ENCODE results near the gene HOXC10.

The HOXC10 gene

DNA sequence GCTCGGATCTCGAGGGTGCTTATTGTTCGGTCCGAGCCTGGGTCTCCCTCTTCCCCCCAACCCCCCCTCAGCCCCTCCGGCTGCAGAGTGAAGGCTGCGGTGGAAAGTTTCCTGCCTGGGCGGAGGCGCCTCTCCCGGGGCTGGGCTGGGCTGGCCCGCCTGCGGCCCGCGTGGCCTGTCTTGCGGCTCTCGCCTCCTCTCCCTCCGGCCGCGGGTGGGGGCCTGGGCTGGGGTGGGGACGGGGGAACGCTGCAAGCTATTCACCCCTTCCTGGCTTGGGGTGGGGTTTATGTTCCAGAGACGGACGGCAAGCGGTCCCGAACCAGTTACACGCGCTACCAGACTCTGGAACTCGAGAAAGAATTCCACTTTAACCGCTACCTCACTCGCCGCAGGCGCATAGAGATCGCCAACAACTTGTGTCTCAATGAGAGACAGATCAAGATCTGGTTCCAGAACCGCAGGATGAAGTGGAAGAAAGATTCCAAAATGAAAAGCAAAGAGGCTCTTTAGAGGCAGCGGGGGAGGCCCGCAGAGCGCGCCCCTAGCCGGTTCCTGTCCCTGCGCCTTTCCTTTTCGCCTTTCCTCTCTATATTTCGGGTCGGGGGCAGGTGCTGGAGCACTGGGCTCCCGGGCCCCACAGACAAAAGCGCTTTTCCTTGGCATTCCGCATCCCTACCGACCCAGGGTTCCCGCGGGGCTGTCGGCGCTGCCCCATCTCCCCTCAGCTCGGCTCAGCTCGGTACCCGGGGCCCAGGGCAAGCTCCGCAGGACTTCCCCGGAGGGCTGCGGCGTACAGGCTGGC, 49.2 kb downstream of the HOXC10 start:
- TF ChIP-seq, protein P1, sequence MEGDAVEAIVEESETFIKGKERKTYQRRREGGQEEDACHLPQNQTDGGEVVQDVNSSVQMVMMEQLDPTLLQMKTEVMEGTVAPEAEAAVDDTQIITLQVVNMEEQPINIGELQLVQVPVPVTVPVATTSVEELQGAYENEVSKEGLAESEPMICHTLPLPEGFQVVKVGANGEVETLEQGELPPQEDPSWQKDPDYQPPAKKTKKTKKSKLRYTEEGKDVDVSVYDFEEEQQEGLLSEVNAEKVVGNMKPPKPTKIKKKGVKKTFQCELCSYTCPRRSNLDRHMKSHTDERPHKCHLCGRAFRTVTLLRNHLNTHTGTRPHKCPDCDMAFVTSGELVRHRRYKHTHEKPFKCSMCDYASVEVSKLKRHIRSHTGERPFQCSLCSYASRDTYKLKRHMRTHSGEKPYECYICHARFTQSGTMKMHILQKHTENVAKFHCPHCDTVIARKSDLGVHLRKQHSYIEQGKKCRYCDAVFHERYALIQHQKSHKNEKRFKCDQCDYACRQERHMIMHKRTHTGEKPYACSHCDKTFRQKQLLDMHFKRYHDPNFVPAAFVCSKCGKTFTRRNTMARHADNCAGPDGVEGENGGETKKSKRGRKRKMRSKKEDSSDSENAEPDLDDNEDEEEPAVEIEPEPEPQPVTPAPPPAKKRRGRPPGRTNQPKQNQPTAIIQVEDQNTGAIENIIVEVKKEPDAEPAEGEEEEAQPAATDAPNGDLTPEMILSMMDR (IDR thresholded peaks at IDR 0.05; ENCODE audit: low read depth, low read length, missing control alignments): no peak
- H3K4me3 ChIP-seq (ENCODE audit: low read depth, low read length): no peak overlapping the region
- DNase-seq (ENCODE audit: low read depth): no peak
- in situ Hi-C loops (cut with HindIII; ENCODE audit: low sequenced_read_pairs): no loop called here

DNA sequence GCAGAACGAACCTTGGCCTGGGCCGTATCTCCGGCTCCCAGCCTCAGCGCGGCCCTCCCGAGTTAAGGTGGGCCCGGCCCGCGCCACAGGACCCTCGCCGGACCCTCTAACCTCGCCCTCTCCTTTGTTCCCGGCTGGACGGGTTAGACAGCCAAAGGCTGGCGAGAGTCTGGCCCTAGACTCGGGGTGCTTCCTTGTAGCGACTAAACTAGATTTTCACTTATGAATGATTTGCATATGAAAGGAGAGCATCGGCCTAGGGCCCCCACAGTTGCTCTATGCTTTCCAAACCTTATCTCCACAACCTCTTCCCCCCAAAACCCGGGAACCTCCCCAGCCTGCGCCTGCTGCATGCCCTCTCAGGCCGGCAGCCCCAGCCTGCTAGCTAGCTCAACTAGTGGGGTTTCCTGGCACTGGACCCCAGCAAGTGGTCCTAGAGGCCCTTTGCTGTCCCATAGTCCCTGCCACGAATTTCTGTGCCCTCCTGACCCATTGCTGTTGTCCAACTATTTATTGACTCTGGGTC, 49.9 kb downstream of the HOXC10 start:
- no peak for DNase-seq (ENCODE audit: low read depth)
- TF ChIP-seq, protein P1 (IDR thresholded peaks at IDR 0.05; ENCODE audit: low read depth, low read length, missing control alignments): no peak
- H3K4me3 ChIP-seq (ENCODE audit: low read depth, low read length): no peak overlapping the region
- in situ Hi-C loops (cut with HindIII; ENCODE audit: low sequenced_read_pairs): no loop called here

- TF ChIP-seq, protein P1 (IDR thresholded peaks at IDR 0.05; ENCODE audit: low read depth, low read length, missing control alignments): no peak
- in situ Hi-C loops (cut with HindIII; ENCODE audit: low sequenced_read_pairs): no loop called here
- no peak overlapping the region for H3K4me3 ChIP-seq (ENCODE audit: low read depth, low read length)
- no peak for DNase-seq (ENCODE audit: low read depth)
These were observed 50.8 kb downstream of the HOXC10 start for GRCh38 chr12:54035568-54036264.

DNA sequence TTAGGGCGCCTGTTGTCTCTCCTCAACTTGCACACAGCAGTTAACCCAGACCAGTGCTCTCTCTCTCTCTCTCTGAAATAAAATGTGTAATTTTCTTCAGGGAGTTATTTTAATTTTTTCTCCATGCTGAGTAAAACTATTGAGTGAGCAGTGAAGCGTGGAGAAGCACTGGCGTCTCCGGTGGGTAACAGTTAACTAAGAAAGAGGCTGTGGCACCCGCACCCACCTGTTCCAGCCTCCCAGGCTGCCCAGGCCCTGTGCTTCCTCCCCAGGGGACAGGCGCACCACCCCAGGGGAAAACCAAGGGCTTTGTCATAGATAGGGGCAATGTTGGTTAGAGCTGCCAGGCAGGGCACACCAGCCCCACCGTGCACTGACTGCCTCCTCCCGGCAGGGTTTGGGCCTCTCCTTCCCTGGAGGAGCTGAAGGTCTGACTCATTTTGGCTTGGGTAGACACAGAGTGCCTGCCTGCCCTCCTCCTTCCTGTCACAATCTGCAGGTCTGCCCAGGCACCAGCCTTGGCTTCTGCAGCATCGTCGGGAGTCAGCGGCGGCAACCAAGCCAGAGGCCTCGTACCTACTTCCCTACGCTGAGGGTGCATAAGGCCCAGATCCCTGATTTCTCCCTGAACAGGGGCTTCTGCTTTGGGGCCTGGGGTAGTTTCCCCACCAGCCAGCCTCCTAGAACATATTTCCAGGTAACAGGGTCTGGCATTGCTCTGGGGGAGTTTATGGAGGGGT, 51.8 kb downstream of the HOXC10 start:
- TF ChIP-seq, protein P1 (IDR thresholded peaks at IDR 0.05; ENCODE audit: low read depth, low read length, missing control alignments): no peak
- in situ Hi-C loops (cut with HindIII; ENCODE audit: low sequenced_read_pairs): no loop called here
- DNase-seq (ENCODE audit: low read depth): no peak
- no peak overlapping the region for H3K4me3 ChIP-seq (ENCODE audit: low read depth, low read length)

DNA sequence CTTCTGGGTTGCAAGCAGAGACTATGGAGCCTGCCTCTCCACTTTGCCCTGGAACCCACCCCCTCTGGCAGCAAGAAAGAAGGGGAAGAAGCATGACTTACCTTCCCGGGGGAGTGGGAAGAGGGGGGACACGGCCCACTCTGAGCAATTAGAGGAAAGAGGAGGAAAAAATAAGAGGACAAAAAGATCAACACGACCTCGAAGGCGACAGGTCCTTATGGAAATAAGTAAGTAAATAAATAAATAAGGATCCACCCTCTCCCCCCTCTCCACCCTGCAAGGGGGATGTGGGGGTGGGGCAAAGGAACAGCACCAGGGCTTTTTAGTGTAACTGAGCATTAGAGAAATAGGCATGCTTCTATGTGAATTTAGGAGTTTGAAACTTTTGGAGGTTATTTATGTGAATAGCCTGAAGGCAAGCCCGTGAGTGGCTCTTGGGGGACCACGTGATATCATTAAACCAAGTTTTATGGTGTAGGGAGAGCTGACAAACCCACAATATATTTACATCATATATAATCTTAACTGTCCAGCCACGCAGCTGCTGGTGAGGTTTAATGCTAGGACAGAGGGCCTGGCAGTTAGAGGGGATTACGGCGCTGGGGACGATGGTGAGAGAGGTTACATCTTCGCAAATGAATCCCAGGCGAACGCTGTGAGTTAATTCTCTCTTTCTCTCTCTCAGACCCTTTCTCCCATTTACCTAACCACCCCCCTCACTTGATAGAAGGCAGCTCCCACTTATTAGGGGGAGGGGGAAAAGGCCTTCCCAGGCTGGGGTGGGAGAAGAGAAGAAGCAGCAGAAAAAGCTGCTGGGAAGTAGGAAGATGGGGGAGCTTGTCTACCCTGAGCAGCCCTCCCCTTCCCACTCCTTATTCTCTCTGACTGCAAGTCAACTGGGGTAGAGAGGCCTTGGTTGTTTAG, 52.7 kb downstream of the HOXC10 start:
- in situ Hi-C loops (cut with HindIII; ENCODE audit: low sequenced_read_pairs): no loop called here
- TF ChIP-seq, protein P1 (IDR thresholded peaks at IDR 0.05; ENCODE audit: low read depth, low read length, missing control alignments): no peak
- DNase-seq (ENCODE audit: low read depth): no peak
- H3K4me3 ChIP-seq (ENCODE audit: low read depth, low read length): no peak overlapping the region

Data from astrocyte of the cerebellum (primary cell).